ENCODE results near the gene KRTAP10-9. TPM values are rescaled to one million over a fixed set of nuclear protein-coding genes. Genes with fewer than 3 reads are reported as not detected.
"Not testable (repeated sequence)": the region's sequence is repeated elsewhere in the genome, so short reads cannot be mapped to it uniquely, and the experiment has no call there.

Gene KRTAP10-9
- polyA plus RNA-seq, 1 donor (not counting 4 experiments of a cell fraction or from before 2014, with no cell fraction given), result not detected

- no peak for DNase-seq (ENCODE audit: low read depth, low spot score)
- Histone ChIP-seq H3K9ac (ENCODE audit: control insufficient read depth, extremely low read depth, insufficient read depth, low read length) (no peak overlapping the region), H2AFZ (ENCODE audit: control insufficient read depth, low read length) (no peak overlapping the region), H4K20me1 (ENCODE audit: control insufficient read depth, extremely low read depth, insufficient read depth, low read length) (no peaks in the 10 kb centered on the region), H3K27ac (ENCODE audit: control insufficient read depth, insufficient read depth, low read length) (no peak overlapping the region), H3K27me3 (ENCODE audit: control insufficient read depth, extremely low read depth, insufficient read depth, low read length) (peaks cover 2% of the 10 kb centered on the region), H3K36me3 (ENCODE audit: control insufficient read depth in 2 of 2, extremely low read depth in 1 of 2, insufficient read depth in 2 of 2, low read length in 2 of 2) (no peaks in the 10 kb centered on the region), H3K9me1 (ENCODE audit: control insufficient read depth, extremely low read depth, insufficient read depth, low read length) (no peaks in the 10 kb centered on the region), H3K79me2 (ENCODE audit: control insufficient read depth, insufficient read depth, low read length) (no peaks in the 10 kb centered on the region), H3K4me2 (ENCODE audit: control insufficient read depth, extremely low read depth, insufficient read depth, low read depth, low read length) (no peak overlapping the region), H3K4me1 (ENCODE audit: control insufficient read depth, extremely low read depth, insufficient read depth, low read length) (no peaks in the 10 kb centered on the region), H3K4me3 (ENCODE audit: control insufficient read depth in 2 of 3, extremely low read depth in 1 of 3, insufficient read depth in 2 of 3, low read depth in 1 of 3, low read length in 3 of 3) (no peak overlapping the region), H3K9me3 (ENCODE audit: control insufficient read depth, low read depth, low read length) (peaks cover 1% of the 10 kb centered on the region)
- dilution Hi-C loops (cut with MboI; ENCODE audit: extremely low pct_ligation_motif_present, low sequenced_read_pairs), result no loop called here
- FAIRE-seq, result no peak
- TF ChIP-seq CTCF (optimal IDR thresholded peaks at IDR 0.05 in 1 of 3, IDR thresholded peaks at IDR 0.05 in 1 of 3, conservative IDR thresholded peaks at IDR 0.05 in 1 of 3; ENCODE audit: extremely low read depth in 1 of 3, insufficient read depth in 2 of 3, low read length in 3 of 3), result no peak
- no peak for TF ChIP-seq EZH2 (IDR thresholded peaks at IDR 0.05; ENCODE audit: low read length)
These were observed 20.4 kb upstream of the KRTAP10-9 start for GRCh38 chr21:44606495-44606894.

- H3K36me3 ChIP-seq (ENCODE audit: control insufficient read depth in 2 of 2, extremely low read depth in 1 of 2, insufficient read depth in 2 of 2, low read length in 2 of 2), result no peaks in the 10 kb centered on the region
- TF ChIP-seq EZH2 (IDR thresholded peaks at IDR 0.05; ENCODE audit: low read length) (no peak), CTCF (optimal IDR thresholded peaks at IDR 0.05 in 1 of 3, IDR thresholded peaks at IDR 0.05 in 1 of 3, conservative IDR thresholded peaks at IDR 0.05 in 1 of 3; ENCODE audit: extremely low read depth in 1 of 3, insufficient read depth in 2 of 3, low read length in 3 of 3) (no peak)
- H4K20me1 ChIP-seq (ENCODE audit: control insufficient read depth, extremely low read depth, insufficient read depth, low read length), result no peaks in the 10 kb centered on the region
- H2AFZ ChIP-seq (ENCODE audit: control insufficient read depth, low read length), result no peak overlapping the region
- no peak for FAIRE-seq
- no peaks in the 10 kb centered on the region for H3K79me2 ChIP-seq (ENCODE audit: control insufficient read depth, insufficient read depth, low read length)
- H3K9me1 ChIP-seq (ENCODE audit: control insufficient read depth, extremely low read depth, insufficient read depth, low read length), result no peaks in the 10 kb centered on the region
- H3K27me3 ChIP-seq (ENCODE audit: control insufficient read depth, extremely low read depth, insufficient read depth, low read length), result no peaks in the 10 kb centered on the region
- DNase-seq (ENCODE audit: low read depth, low spot score), result no peak
- H3K27ac ChIP-seq (ENCODE audit: control insufficient read depth, insufficient read depth, low read length), result no peak overlapping the region
- dilution Hi-C loops (cut with MboI; ENCODE audit: extremely low pct_ligation_motif_present, low sequenced_read_pairs), result no loop called here
- H3K4me2 ChIP-seq (ENCODE audit: control insufficient read depth, extremely low read depth, insufficient read depth, low read depth, low read length), result no peak overlapping the region
- no peaks in the 10 kb centered on the region for H3K4me1 ChIP-seq (ENCODE audit: control insufficient read depth, extremely low read depth, insufficient read depth, low read length)
- H3K9ac ChIP-seq (ENCODE audit: control insufficient read depth, extremely low read depth, insufficient read depth, low read length), result no peak overlapping the region
- H3K9me3 ChIP-seq (ENCODE audit: control insufficient read depth, low read depth, low read length), result peaks cover 7% of the 10 kb centered on the region
- H3K4me3 ChIP-seq (ENCODE audit: control insufficient read depth in 2 of 3, extremely low read depth in 1 of 3, insufficient read depth in 2 of 3, low read depth in 1 of 3, low read length in 3 of 3), result no peak overlapping the region
These were observed 17.7 kb upstream of the KRTAP10-9 start for GRCh38 chr21:44609193-44609592.

GRCh38 chr21:44610157-44610843 lies 16.6 kb upstream of the KRTAP10-9 start:
- H3K27me3 ChIP-seq (ENCODE audit: control insufficient read depth, extremely low read depth, insufficient read depth, low read length); DNase-seq (ENCODE audit: low read depth, low spot score); H3K27ac ChIP-seq (ENCODE audit: control insufficient read depth, insufficient read depth, low read length); dilution Hi-C loops (cut with MboI; ENCODE audit: extremely low pct_ligation_motif_present, low sequenced_read_pairs); H3K9me1 ChIP-seq (ENCODE audit: control insufficient read depth, extremely low read depth, insufficient read depth, low read length); H3K4me3 ChIP-seq (ENCODE audit: control insufficient read depth in 2 of 3, extremely low read depth in 1 of 3, insufficient read depth in 2 of 3, low read depth in 1 of 3, low read length in 3 of 3); H3K9ac ChIP-seq (ENCODE audit: control insufficient read depth, extremely low read depth, insufficient read depth, low read length); H3K4me2 ChIP-seq (ENCODE audit: control insufficient read depth, extremely low read depth, insufficient read depth, low read depth, low read length); H3K9me3 ChIP-seq (ENCODE audit: control insufficient read depth, low read depth, low read length); H4K20me1 ChIP-seq (ENCODE audit: control insufficient read depth, extremely low read depth, insufficient read depth, low read length); H3K79me2 ChIP-seq (ENCODE audit: control insufficient read depth, insufficient read depth, low read length); H2AFZ ChIP-seq (ENCODE audit: control insufficient read depth, low read length); H3K4me1 ChIP-seq (ENCODE audit: control insufficient read depth, extremely low read depth, insufficient read depth, low read length); FAIRE-seq; H3K36me3 ChIP-seq (ENCODE audit: control insufficient read depth in 2 of 2, extremely low read depth in 1 of 2, insufficient read depth in 2 of 2, low read length in 2 of 2): not testable (repeated sequence)
